ENCODE data around the gene CBX1. TPM values are rescaled to one million over a fixed set of nuclear protein-coding genes. Genes with fewer than 3 reads are reported as not detected.

Gene CBX1
- total RNA-seq, 1 donor from 2014 or later, result 210 TPM

- peaks cover 3% of the 10 kb centered on the region for H3K27me3 Mint-ChIP-seq (ENCODE audit: low read depth)
- no peaks in the 10 kb centered on the region for H3K36me3 Mint-ChIP-seq (ENCODE audit: low read depth)
- H3K27ac Mint-ChIP-seq (ENCODE audit: unreplicated experiment), result no peak overlapping the region
- no peak for TF ChIP-seq CTCF (conservative IDR thresholded peaks at IDR 0.05)
- peak overlapping the region; percentile 5 for H3K4me3 Mint-ChIP-seq
- H3K4me1 Mint-ChIP-seq, result peaks cover 29% of the 10 kb centered on the region
- no peak for DNase-seq (ENCODE audit: low read depth, low spot score)
- no peaks in the 10 kb centered on the region for H3K9me3 Mint-ChIP-seq
These were observed 9.5 kb upstream of the CBX1 start for GRCh38 chr17:48110761-48111160.

- no peak for TF ChIP-seq CTCF (conservative IDR thresholded peaks at IDR 0.05)
- no peaks in the 10 kb centered on the region for H3K36me3 Mint-ChIP-seq (ENCODE audit: low read depth)
- peak within 1 kb of the TSS; percentile 97 for H3K4me3 Mint-ChIP-seq
- H3K27ac Mint-ChIP-seq (ENCODE audit: unreplicated experiment), result peak within 1 kb of the TSS; percentile 95
- H3K4me1 Mint-ChIP-seq, result peaks cover 29% of the 10 kb centered on the region
- peaks cover 3% of the 10 kb centered on the region for H3K9me3 Mint-ChIP-seq
- H3K27me3 Mint-ChIP-seq (ENCODE audit: low read depth), result peaks cover 3% of the 10 kb centered on the region
- peak; percentile 84 for DNase-seq (ENCODE audit: low read depth, low spot score)
These were observed 6.1 kb upstream of the CBX1 start, which contains the start of gene SNX11 for GRCh38 chr17:48107137-48108055. Gene SNX11, plus strand, starts transcription at chr17:48107766. Its CDS starts 4,278 bp downstream, at chr17:48112044.

GRCh38 chr17:48106802-48107136 is 5.5 kb upstream of the CBX1 start:
- TF ChIP-seq CTCF (conservative IDR thresholded peaks at IDR 0.05), result no peak
- Mint-ChIP-seq H3K27me3 (ENCODE audit: low read depth) (peaks cover 3% of the 10 kb centered on the region), H3K9me3 (peaks cover 3% of the 10 kb centered on the region), H3K36me3 (ENCODE audit: low read depth) (no peaks in the 10 kb centered on the region), H3K4me1 (peaks cover 29% of the 10 kb centered on the region), H3K27ac (ENCODE audit: unreplicated experiment) (no peak overlapping the region), H3K4me3 (peak overlapping the region; percentile 97)
- DNase-seq (ENCODE audit: low read depth, low spot score), result no peak

- no peak for DNase-seq (ENCODE audit: low read depth, low spot score)
- Mint-ChIP-seq H3K9me3 (peaks cover 3% of the 10 kb centered on the region), H3K4me3 (peak overlapping the region; percentile 63), H3K4me1 (peaks cover 38% of the 10 kb centered on the region), H3K27ac (ENCODE audit: unreplicated experiment) (no peak overlapping the region), H3K27me3 (ENCODE audit: low read depth) (peaks cover 3% of the 10 kb centered on the region), H3K36me3 (ENCODE audit: low read depth) (peaks cover 2% of the 10 kb centered on the region)
- TF ChIP-seq CTCF (conservative IDR thresholded peaks at IDR 0.05), result no peak
These were observed 3.2 kb upstream of the CBX1 start for GRCh38 chr17:48104440-48104839.

DNA sequence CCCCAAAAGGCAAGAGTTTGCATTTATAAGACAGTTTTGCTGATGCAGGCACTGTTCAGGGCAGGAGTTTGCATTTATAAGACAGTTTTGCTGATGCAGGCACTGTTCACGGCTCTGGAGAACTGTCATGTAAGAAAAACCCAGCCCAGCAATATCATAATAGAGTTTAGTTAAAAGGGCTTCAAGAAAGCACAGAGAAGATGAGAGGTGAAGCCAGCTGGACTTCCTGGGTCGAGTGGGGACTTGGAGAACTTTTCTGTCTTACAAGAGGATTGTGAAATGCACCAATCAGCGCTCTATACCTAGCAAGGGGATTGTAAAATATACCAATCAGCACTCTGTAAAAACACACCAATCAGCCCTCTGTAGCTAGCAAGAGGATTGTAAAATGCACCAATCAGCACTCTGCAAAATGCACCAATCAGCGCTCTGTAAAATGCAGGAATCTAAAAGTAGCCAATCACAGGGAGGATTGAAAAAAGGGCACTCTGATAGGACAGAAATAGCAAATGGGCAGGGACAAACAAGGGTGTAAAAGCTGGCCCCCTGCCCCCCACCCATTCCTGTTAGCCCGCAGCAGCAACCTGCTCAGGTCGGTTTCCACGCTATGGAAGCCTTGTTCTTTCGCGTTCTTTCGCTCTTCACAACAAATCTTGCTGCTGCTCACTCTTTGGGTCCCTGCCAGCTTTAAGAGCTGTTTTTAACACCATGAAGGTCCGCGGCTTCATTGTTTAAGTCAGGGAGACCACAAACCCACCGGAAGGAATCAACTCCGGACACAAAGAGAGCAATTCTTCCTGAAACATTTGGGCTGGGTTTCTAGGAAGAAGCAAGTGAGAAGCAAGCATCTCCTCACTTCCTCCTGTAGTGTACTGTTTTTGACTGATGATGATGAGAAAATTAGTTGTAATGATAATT is 1.8 kb upstream of the CBX1 start:
- Mint-ChIP-seq H3K27me3 (ENCODE audit: low read depth) (peaks cover 3% of the 10 kb centered on the region), H3K4me3 (peak overlapping the region; percentile 99), H3K4me1 (peaks cover 40% of the 10 kb centered on the region), H3K36me3 (ENCODE audit: low read depth) (peaks cover 2% of the 10 kb centered on the region), H3K27ac (ENCODE audit: unreplicated experiment) (no peak overlapping the region), H3K9me3 (peaks cover 3% of the 10 kb centered on the region)
- no peak for DNase-seq (ENCODE audit: low read depth, low spot score)
- TF ChIP-seq CTCF (conservative IDR thresholded peaks at IDR 0.05), result no peak

Measured in neural crest cell (in vitro differentiated cells).